CD4-positive, alpha-beta T cell treated with Interferon alpha-2 for 1 hour (primary cell): ENCODE data around the gene WIPI1.
"Not testable (repeated sequence)": the region's sequence is repeated elsewhere in the genome, so short reads cannot be mapped to it uniquely, and the experiment has no call there.

ENCODE experiments used
- DNase-seq, 2 donors: peaks; one replicate each; pipeline ENCODE4 v3.0.0-alpha.2; 2020 to 2022

The WIPI1 gene

GRCh38 chr17:68383443-68384321 lies 73.6 kb downstream of the WIPI1 start:
- DNase-seq: peak in 1 of 2 donors; percentile 38

GRCh38 chr17:68383120-68383442 lies 74.2 kb downstream of the WIPI1 start:
- DNase-seq: no peak

DNA sequence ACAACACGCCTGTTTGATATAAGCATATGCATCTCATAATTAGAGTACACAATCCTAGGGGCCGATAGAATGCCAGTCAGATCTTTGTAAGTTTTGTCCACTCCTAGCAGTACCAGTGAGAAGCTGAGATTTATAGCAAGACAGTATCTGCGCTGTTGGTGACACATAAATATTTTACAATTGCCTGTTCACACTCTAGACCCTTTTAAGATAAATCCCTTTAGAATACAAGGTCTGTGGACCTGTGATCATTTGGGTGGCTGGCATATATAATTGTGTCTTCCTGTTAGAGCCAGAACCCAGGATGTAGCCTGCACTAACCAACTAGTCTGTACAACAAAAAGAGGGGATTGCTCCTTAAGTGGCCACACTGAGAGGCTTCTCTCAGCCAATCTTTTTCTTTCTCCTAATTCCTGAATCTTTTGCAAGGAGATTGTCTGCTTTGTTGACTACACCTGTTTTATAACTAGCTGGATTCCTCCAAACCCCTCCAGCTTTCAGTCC lies 74.7 kb downstream of the WIPI1 start:
- DNase-seq: no peak

DNA sequence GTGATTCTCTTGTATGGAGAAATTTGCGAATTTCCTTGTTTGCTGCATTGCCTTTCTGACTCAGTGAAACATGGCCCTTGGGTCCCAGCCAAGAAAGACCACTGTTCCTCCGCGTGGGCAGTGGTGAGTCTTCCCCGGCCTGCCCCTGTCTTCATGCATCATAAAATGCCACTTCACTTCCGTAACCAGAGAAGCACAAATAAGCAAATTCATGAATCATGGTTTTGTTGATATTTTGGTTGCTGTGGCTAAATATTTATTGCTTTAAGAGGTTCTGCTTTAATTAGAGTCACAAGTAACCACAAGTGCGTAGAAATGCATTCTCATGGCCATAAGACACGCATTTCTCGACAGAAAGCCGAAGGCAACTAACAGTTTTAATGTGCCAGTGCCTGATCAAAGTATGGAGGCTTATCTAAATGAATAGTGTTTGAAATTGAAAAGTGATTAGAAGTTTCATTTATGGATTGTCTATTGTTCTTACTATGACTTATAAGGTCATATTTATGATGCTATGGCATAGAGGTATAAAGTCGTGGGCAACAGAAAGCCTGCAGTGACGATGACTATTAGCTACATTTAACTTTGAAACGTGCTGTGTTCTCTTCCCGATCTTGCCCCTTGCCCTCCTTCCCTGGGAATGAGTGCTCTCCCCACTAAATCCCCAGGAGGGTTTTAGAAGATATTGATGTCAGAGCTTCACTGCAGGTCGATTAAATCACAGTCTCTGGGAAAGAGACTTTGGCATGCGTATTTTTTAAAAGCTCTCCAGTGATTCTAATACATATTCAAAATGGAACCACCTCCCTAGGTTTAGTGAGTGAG lies 76.0 kb downstream of the WIPI1 start:
- peak in 1 of 2 donors; percentile 49 for DNase-seq

DNA sequence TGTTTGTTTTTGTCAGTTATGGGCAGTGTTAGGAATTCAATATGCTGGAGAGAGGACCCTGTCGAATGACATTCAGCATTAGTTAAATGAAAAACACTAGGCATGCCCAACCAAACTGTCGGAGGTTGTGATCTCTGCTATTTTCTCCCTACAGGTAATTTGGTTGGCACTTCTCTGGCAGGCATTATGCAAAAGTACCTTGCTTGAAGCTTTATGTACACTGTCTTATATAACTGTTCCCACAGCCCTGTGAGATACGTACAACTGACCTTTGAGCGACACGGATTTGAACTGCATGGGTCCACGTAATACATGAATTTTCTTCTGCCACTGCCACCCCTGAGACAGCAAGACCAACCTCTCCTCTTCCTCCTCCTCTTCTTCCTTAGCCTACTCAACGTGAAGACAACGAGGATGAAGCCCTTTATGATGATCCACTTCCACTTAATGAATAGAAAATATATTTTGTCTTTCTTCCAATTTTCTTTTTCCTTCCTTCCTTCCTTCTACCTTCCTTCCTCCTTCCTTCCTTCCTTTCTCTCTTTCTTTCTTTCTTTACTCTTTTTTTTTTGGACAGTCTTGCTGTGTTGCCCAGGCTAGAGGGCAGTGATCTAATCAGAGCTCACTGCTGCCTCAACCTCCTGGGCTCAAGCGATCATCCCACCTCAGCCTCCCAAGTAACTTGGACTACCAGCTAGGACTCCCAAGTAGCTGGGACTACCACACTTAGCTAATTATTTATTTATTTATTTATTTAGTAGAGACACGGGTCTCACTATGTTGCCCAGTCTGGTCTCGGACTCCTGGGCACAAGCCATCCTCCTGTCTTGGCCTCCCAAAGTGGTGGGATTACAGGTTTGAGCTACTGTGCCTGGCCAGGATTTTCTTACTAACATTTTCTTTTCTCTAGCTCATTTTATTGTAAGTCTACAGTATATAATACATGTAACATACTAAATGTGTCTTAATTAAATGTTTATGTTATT lies 77.3 kb downstream of the WIPI1 start:
- no peak for DNase-seq

DNA sequence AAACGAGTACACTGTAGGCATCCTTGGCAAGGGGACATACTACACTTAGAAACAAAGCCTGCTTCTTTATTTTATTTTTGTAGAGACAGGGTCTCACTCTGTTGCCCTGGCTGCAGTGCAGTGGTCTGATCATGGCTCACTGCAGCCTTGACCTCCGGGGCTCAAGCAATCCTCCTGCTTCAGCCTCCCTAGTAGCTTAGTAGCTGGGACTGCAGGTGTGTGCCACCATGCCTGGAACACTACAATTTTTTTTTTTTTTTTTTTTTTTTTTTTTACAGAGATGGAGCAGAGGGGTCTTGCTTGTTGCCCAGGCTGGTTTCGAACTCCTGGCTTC lies 78.2 kb downstream of the WIPI1 start:
- DNase-seq: no peak

DNA sequence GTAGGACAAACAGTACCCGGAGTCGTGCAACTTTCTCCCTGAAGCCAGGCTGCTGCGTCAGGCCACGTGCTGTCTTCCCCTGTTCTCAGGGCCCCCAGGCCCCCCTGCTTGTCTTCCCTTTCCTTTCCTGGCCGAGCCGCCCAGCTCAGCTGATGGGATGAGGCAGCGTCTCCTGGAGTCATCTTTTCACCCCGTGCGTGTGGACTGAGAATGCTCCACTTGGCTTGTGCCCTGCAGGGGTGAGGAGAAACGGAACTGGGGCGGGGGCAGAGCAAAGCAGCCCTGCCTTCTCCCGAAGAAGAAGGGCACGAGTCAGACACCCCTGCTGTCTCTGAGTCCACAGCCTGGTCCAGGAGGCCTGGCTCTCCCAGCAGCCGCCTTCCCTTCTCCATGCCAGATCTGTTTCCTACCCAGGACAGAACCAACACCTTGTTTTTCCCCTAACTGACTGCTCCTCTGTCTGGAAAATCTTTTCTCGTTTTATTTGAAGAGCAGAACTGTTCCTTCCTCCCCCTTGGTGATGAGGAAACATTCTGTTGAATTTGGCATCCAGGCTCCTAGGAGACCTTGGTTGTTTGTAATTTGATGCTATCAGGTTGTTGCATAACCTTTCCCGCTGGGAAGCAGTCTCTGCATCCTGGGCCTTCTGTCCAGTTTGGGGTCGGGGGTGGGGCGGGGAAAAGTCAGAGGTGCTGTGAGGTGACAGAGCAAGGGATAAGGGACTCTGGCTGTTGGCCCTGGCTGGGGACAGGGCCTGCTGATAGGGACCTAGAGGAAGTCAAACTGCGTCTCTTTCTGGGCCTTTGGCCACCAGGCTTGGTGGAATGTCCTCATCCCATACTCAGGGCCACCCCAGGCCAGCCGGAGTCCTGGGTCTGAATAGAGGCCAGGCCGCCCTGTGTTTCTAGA lies 78.8 kb downstream of the WIPI1 start:
- DNase-seq: peak in 1 of 2 donors; percentile 43

DNA sequence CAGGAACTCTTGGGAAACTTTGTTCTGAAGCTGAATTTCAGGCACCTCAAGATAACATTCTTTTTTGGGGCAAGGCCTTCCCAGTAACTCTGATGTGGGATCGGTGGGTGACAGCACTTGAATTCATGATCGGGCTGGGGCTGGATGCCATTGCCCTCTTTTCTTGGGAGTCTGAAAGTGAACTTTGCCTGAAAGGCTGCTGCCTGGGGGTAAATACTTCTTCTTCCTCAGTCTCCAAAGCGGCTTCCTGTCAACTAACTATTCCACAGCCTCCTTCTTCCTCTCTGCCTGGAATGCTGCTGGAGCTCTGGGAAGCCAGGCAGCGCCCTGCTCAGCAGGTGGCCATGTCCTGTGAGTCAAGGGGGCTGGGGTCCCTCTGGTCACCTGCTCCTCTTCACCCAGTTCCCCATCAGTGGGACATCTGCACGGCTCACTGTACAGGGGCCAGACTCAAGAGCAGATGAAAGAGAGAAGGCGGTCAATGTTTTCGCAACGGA lies 79.5 kb downstream of the WIPI1 start:
- no peak for DNase-seq

GRCh38 chr17:68376178-68376577 lies 81.1 kb downstream of the WIPI1 start:
- not testable (repeated sequence) for DNase-seq

GRCh38 chr17:68375566-68375965 lies 81.7 kb downstream of the WIPI1 start:
- no peak for DNase-seq
